SK-N-SH (cell line): ENCODE measurements around the gene ACRBP. TPM values are rescaled to one million over a fixed set of nuclear protein-coding genes. Genes with fewer than 3 reads are reported as not detected.
A peak's percentile ranks its signal among the peaks of the same experiment; 100 is the strongest.

Experiments used
- CTCF ChIA-PET: fragments of 300-600, 350-600 bp; formaldehyde crosslinking; extraction: SDS; loops from one replicate; lab custom pipeline; 2021; lab: Yijun Ruan, JAX
- POLR2A ChIA-PET: fragments of 350-600 bp; sonication (Branson Sonifier 250); formaldehyde crosslinking; extraction: SDS; loops from one replicate; lab custom pipeline; 2020; ENCODE audit warnings: antibody characterized with exemption, inconsistent platforms; lab: Yijun Ruan, JAX
- DNase-seq: peaks from one replicate; pipeline ENCODE4 v3.0.0; 2012
- H2AFZ ChIP-seq: fragments of 200-600 bp; sonication (generic); 2 replicates; pipeline ENCODE4 v1.8.1; 2016; ENCODE audit warnings: antibody characterized with exemption, mild to moderate bottlenecking, low read depth
- H3F3A ChIP-seq: fragments of 200-600 bp; sonication (generic); replicated peaks from 2 replicates; pipeline ENCODE3; 2016; ENCODE audit warnings: antibody characterized with exemption, mild to moderate bottlenecking; ENCODE audit not compliant: insufficient read depth
- H3K27ac ChIP-seq, 2 experiments: fragments of 200-500 bp in 1 of 2; fragments of 200-600 bp in 1 of 2; sonication (Bioruptor generic) in 1 of 2; sonication (generic), shearing (Covaris generic) in 1 of 2; 2 replicates each; pipeline versions ENCODE4 v1.5.1 to v1.6.1; 2014 to 2016; ENCODE audit warnings: low read depth in 2 of 2, inconsistent platforms in 1 of 2, low read length in 1 of 2, mild to moderate bottlenecking in 1 of 2, mixed read lengths in 1 of 2
- H3K27me3 ChIP-seq: fragments of 200-600 bp; sonication (generic), shearing (Covaris generic); 2 replicates; pipeline ENCODE4 v1.6.1; 2016; ENCODE audit warnings: mixed run types; ENCODE audit not compliant: insufficient read depth
- H3K36me3 ChIP-seq, 2 experiments: fragments of 200-500 bp in 1 of 2; fragments of 200-600 bp in 1 of 2; sonication (Bioruptor generic) in 1 of 2; sonication (generic) in 1 of 2; replicated peaks in 1 of 2; 2 replicates each; pipeline versions ENCODE3 to v1.5.1; 2014 to 2016; ENCODE audit warnings: low read length in 1 of 2, mild to moderate bottlenecking in 1 of 2; ENCODE audit not compliant: insufficient read depth in 2 of 2, control insufficient read depth in 1 of 2
- H3K4me1 ChIP-seq, 2 experiments: fragments of 200-500 bp in 1 of 2; fragments of 200-600 bp in 1 of 2; sonication (Bioruptor generic) in 1 of 2; sonication (generic), shearing (Covaris generic) in 1 of 2; 2 replicates each; pipeline versions ENCODE4 v1.5.1 to v1.6.1; 2014 to 2016; ENCODE audit warnings: low read depth in 1 of 2, low read length in 1 of 2, mixed run types in 1 of 2; ENCODE audit not compliant: insufficient read depth in 2 of 2, control insufficient read depth in 1 of 2
- H3K4me2 ChIP-seq: fragments of 200-600 bp; sonication (generic), shearing (Covaris generic); 2 replicates; pipeline ENCODE4 v1.6.1; 2017; ENCODE audit warnings: mixed run types
- H3K4me3 ChIP-seq, 2 experiments: fragments of 200-500 bp in 1 of 2; fragments of 200-600 bp in 1 of 2; sonication (Bioruptor generic) in 1 of 2; sonication (generic), shearing (Covaris generic) in 1 of 2; 2 replicates each; pipeline versions ENCODE4 v1.5.1 to v1.8.1; 2014 to 2016; ENCODE audit warnings: low read depth in 2 of 2, inconsistent platforms in 1 of 2, low read length in 1 of 2, mild to moderate bottlenecking in 1 of 2, mixed read lengths in 1 of 2, moderate library complexity in 1 of 2
- H3K79me2 ChIP-seq: fragments of 200-600 bp; sonication (generic); 2 replicates; pipeline ENCODE4 v1.8.1; 2017; ENCODE audit warnings: mild to moderate bottlenecking; ENCODE audit not compliant: insufficient read depth
- H3K9ac ChIP-seq: fragments of 200-600 bp; sonication (generic); 2 replicates; pipeline ENCODE4 v1.6.1; 2017; ENCODE audit warnings: mixed run types
- H3K9me2 ChIP-seq: fragments of 200-600 bp; sonication (generic); 2 replicates; pipeline ENCODE4 v1.6.1; 2017; ENCODE audit warnings: mixed run types
- H3K9me3 ChIP-seq: fragments of 200-600 bp; sonication (generic); 2 replicates; pipeline ENCODE4 v1.6.1; 2017; ENCODE audit warnings: mixed run types, mild to moderate bottlenecking, moderate library complexity
- H4K20me1 ChIP-seq: fragments of 200-600 bp; sonication (generic); 2 replicates; pipeline ENCODE4 v1.6.1; 2017; ENCODE audit warnings: mild to moderate bottlenecking, mixed run types; ENCODE audit not compliant: insufficient read depth
- CHD2 ChIP-seq: fragments of 150-350 bp; IDR thresholded peaks from 2 replicates; pipeline ENCODE4 v1.6.1; 2018; ENCODE audit warnings: low read length; ENCODE audit not compliant: partially characterized antibody
- EP300 ChIP-seq, 2 experiments: IDR thresholded peaks; 2 replicates each; pipeline versions ENCODE4 v1.4.0 to v1.6.1; 2012; ENCODE audit warnings: borderline replicate concordance in 1 of 2, low read depth in 1 of 2, low read length in 1 of 2
- EZH2phosphoT487 ChIP-seq: fragments of 200-600 bp; sonication (generic); IDR thresholded peaks from 2 replicates; pipeline ENCODE4 v1.6.1; 2017; ENCODE audit warnings: low read depth, mixed run types, mild to moderate bottlenecking, antibody characterized with exemption, moderate library complexity, borderline replicate concordance
- GABPA ChIP-seq: IDR thresholded peaks from 2 replicates; pipeline ENCODE4 v1.4.0; 2012; ENCODE audit warnings: low read depth, mild to moderate bottlenecking
- GATA2 ChIP-seq: sonication (generic); formaldehyde crosslinking; IDR thresholded peaks from 2 replicates; pipeline ENCODE4 v1.5.0; 2020; ENCODE audit warnings: mild to moderate bottlenecking, missing genetic modification reagents
- JUND ChIP-seq: IDR thresholded peaks from 2 replicates; pipeline ENCODE4 v1.4.0; 2012
- MEF2A ChIP-seq: IDR thresholded peaks from 2 replicates; pipeline ENCODE4 v1.4.0; 2012; ENCODE audit warnings: low read depth, borderline replicate concordance
- MXI1 ChIP-seq: IDR thresholded peaks from 2 replicates; pipeline ENCODE4 v1.6.1; 2012; ENCODE audit warnings: mild to moderate bottlenecking, low read depth, low read length, improper control_type of control experiment
- NFIC ChIP-seq: IDR thresholded peaks from 2 replicates; pipeline ENCODE4 v1.4.0; 2012; ENCODE audit warnings: borderline replicate concordance
- PBX3 ChIP-seq: IDR thresholded peaks from 2 replicates; pipeline ENCODE4; 2012
- RXRA ChIP-seq: IDR thresholded peaks from 2 replicates; pipeline ENCODE4 v1.4.0; 2012; ENCODE audit warnings: low read depth, mild to moderate bottlenecking, borderline replicate concordance
- SIN3A ChIP-seq: IDR thresholded peaks from 2 replicates; pipeline ENCODE4 v1.6.1; 2012; ENCODE audit warnings: low read depth, mild to moderate bottlenecking, low read length, moderate library complexity, borderline replicate concordance
- SMC3 ChIP-seq: IDR thresholded peaks from 2 replicates; pipeline ENCODE4 v1.6.1; 2012; ENCODE audit warnings: low read depth, low read length, improper control_type of control experiment
- USF1 ChIP-seq: IDR thresholded peaks from 2 replicates; pipeline ENCODE4 v1.4.0; 2012; ENCODE audit warnings: low read depth, borderline replicate concordance
- WGBS: methylation state at CpG from one replicate; pipeline ENCODE4 v1.1.6; 2017; ENCODE audit warnings: low lambda C conversion rate; 5-methylcytosine and 5-hydroxymethylcytosine counted together
- polyA plus RNA-seq, 3 experiments: library from polyadenylated mRNA; depleted of rRNA; stranded (reverse); fragments of >200 nt; gene quantifications; 2 replicates each; pipeline ENCODE4 v1.2.3, GENCODE V29; 2012

Gene ACRBP
- polyA plus RNA-seq, 1 of the 3 experiments (the other 2 are of a cell fraction): 0.71 TPM

GRCh38 chr12:6608592-6609281, 38.5 kb downstream of the ACRBP start:
- H3K9me3 ChIP-seq: no peaks in the 10 kb centered on the region
- H3K27me3 ChIP-seq: no peaks in the 10 kb centered on the region
- peak overlapping the region; percentile 13; the same call in 1 of the 2 replicates for H2AFZ ChIP-seq
- peaks cover 31% of the 10 kb centered on the region for H3K79me2 ChIP-seq
- H3K4me3 ChIP-seq: no peak overlapping the region
- H3K4me2 ChIP-seq: no peak overlapping the region
- peaks cover 25% of the 10 kb centered on the region for H4K20me1 ChIP-seq
- H3F3A ChIP-seq: peaks cover 39% of the 10 kb centered on the region
- TF ChIP-seq SMC3: no peak
- TF ChIP-seq RXRA: no peak
- TF ChIP-seq EP300 (IDR thresholded peaks at IDR 0.05; ENCODE audit: borderline replicate concordance in 1 of 2, low read depth in 1 of 2, low read length in 1 of 2): no peak
- no peak for TF ChIP-seq SIN3A
- TF ChIP-seq, all 33 proteins: peak for 0
- H3K36me3 ChIP-seq: peaks cover 10 to 11% of the 10 kb centered on the region in 2 experiments
- WGBS: 81% methylated on average over 8 of the region's 8 CpGs
- H3K4me1 ChIP-seq: peaks cover 37 to 57% of the 10 kb centered on the region in 2 experiments
- no peaks in the 10 kb centered on the region for H3K9me2 ChIP-seq
- CTCF ChIA-PET: interaction anchor here (0.6 to 1.2 kb wide), 5 partner anchors 11 to 261 kb away, joined by 3 to 7 read pairs (median 3); partner anchors contain the start of gene ZNF384
- H3K27ac ChIP-seq: peak overlapping the region; percentile 41 to 54
- POLR2A ChIA-PET: interaction anchor here (0.6 to 1.1 kb wide), 2 partner anchors 34 to 80 kb away, joined by 3 to 5 read pairs; partner anchors contain the start of gene ZNF384
- no peak for DNase-seq
- no peak overlapping the region for H3K9ac ChIP-seq

GRCh38 chr12:6607751-6608591, 39.3 kb downstream of the ACRBP start:
- Histone ChIP-seq H4K20me1 (peaks cover 33% of the 10 kb centered on the region), H3K4me3 (no peak overlapping the region), H3K9ac (no peak overlapping the region), H3K4me1 (peaks cover 38 to 60% of the 10 kb centered on the region in 2 experiments), H3F3A (peaks cover 34% of the 10 kb centered on the region), H3K9me2 (no peaks in the 10 kb centered on the region), H3K79me2 (peaks cover 39% of the 10 kb centered on the region), H2AFZ (peak overlapping the region; percentile 25; the same call in 1 of the 2 replicates), H3K27me3 (no peaks in the 10 kb centered on the region), H3K4me2 (no peak overlapping the region), H3K36me3 (peaks cover 10 to 15% of the 10 kb centered on the region in 2 experiments), H3K9me3 (no peaks in the 10 kb centered on the region), H3K27ac (peak overlapping the region; percentile 41 to 54)
- peak; percentile 66 for DNase-seq
- ChIA-PET POLR2A (interaction anchor here (0.6 to 1.1 kb wide), 2 partner anchors 33 to 81 kb away, joined by 3 to 5 read pairs; partner anchors contain the start of gene ZNF384), CTCF (interaction anchor here (0.8 to 1.2 kb wide), 4 partner anchors 10 to 262 kb away, joined by 3 to 7 read pairs (median 4); partner anchors contain the start of gene ZNF384)
- TF ChIP-seq EZH2phosphoT487 (no peak), MXI1 (no peak), MEF2A (no peak), CHD2 (peak; percentile 45), GABPA (no peak), JUND (no peak), NFIC (no peak), PBX3 (peak; percentile 32), SIN3A (no peak), USF1 (no peak), GATA2 (0 out of 2 replicates have a peak, but pooled peaks have one; percentile 11)
- WGBS: 14% methylated on average over 8 of the region's 8 CpGs
